Endothelial cell of umbilical vein (primary cell): Measurements from ENCODE around the gene CAPN8.

Experiments used
- EZH2 ChIP-seq: IDR thresholded peaks from 2 replicates; pipeline ENCODE4 v1.6.1; 2012; ENCODE audit warnings: borderline replicate concordance, low read depth, mild to moderate bottlenecking, moderate library complexity, low read length, inconsistent platforms; ENCODE audit not compliant: severe bottlenecking
- FOS ChIP-seq: IDR thresholded peaks from 2 replicates; pipeline ENCODE4 v1.6.1; 2011; ENCODE audit warnings: mild to moderate bottlenecking, low read length, moderate library complexity, borderline replicate concordance; ENCODE audit not compliant: insufficient read depth
- POLR2A ChIP-seq: IDR thresholded peaks from 2 replicates; pipeline ENCODE4 v1.6.1; 2012; ENCODE audit warnings: low read depth, mild to moderate bottlenecking, control low read depth, low read length
- POLR2AphosphoS5 ChIP-seq: IDR thresholded peaks from 2 replicates; pipeline ENCODE4 v1.6.1; 2012; ENCODE audit warnings: low read depth, mild to moderate bottlenecking, control low read depth, low read length, moderate library complexity; ENCODE audit not compliant: insufficient read depth
- TF ChIP-seq, protein P1 (sequence below), 2 donors: IDR thresholded peaks; 1 replicate in 1 of 2; 2 replicates in 1 of 2; pipeline ENCODE4 v1.5.1; 2011; ENCODE audit warnings: low read length in 2 of 2, mild to moderate bottlenecking in 2 of 2, moderate library complexity in 2 of 2, control low read depth in 1 of 2, inconsistent platforms in 1 of 2, low read depth in 1 of 2; ENCODE audit not compliant: insufficient read depth in 1 of 2; ENCODE audit errors: extremely low read depth in 1 of 2
- TF ChIP-seq, protein P2 (sequence below): IDR thresholded peaks from 2 replicates; pipeline ENCODE4 v1.6.1; 2011; ENCODE audit not compliant: insufficient read depth, insufficient read length

DNA sequence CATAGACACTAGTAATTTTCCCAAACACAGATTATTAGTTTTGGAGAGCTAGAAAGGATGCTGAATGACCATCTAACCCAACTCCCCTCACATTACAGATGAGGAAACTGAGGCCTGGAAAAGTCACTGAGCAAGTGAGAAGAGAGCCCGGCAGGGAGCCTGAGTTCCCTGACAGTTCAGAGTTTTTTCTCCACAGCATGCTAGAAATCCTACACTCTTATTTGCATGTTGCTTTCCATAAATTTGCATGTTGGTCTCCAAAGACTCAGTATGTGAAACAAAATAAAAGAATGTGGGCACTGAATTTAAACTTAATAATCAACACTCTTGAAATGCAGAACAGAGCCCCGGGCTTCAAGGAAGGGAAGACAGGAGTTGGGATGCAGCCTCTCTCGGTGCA lies 140.0 kb downstream of the CAPN8 start:
- no peak for TF ChIP-seq POLR2A
- TF ChIP-seq, protein P1, sequence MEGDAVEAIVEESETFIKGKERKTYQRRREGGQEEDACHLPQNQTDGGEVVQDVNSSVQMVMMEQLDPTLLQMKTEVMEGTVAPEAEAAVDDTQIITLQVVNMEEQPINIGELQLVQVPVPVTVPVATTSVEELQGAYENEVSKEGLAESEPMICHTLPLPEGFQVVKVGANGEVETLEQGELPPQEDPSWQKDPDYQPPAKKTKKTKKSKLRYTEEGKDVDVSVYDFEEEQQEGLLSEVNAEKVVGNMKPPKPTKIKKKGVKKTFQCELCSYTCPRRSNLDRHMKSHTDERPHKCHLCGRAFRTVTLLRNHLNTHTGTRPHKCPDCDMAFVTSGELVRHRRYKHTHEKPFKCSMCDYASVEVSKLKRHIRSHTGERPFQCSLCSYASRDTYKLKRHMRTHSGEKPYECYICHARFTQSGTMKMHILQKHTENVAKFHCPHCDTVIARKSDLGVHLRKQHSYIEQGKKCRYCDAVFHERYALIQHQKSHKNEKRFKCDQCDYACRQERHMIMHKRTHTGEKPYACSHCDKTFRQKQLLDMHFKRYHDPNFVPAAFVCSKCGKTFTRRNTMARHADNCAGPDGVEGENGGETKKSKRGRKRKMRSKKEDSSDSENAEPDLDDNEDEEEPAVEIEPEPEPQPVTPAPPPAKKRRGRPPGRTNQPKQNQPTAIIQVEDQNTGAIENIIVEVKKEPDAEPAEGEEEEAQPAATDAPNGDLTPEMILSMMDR (IDR thresholded peaks at IDR 0.05; ENCODE audit: extremely low read depth in 1 of 2, insufficient read depth in 1 of 2, low read depth in 1 of 2, low read length in 2 of 2), result no peak
- no peak for TF ChIP-seq POLR2AphosphoS5
- no peak for TF ChIP-seq FOS
- TF ChIP-seq EZH2, result no peak
- TF ChIP-seq, protein P2, sequence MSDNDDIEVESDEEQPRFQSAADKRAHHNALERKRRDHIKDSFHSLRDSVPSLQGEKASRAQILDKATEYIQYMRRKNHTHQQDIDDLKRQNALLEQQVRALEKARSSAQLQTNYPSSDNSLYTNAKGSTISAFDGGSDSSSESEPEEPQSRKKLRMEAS, result no peak
